ENCODE results near the gene CHAF1A.

Gene CHAF1A

GRCh38 chr19:4474514-4475022, 72.1 kb downstream of the CHAF1A start:
- no peak overlapping the region for H2AFZ ChIP-seq (ENCODE audit: low read depth, low read length)
- peaks cover 31% of the 10 kb centered on the region for H3K4me1 ChIP-seq (ENCODE audit: insufficient read depth, low read length)
- no peaks in the 10 kb centered on the region for H3K27me3 ChIP-seq (ENCODE audit: insufficient read depth, low read length, poor library complexity)
- no peaks in the 10 kb centered on the region for H3K9me3 ChIP-seq (ENCODE audit: insufficient read depth, low read length, severe bottlenecking)
- H3K27ac ChIP-seq (ENCODE audit: low read length), result no peak overlapping the region
- H3K36me3 ChIP-seq (ENCODE audit: insufficient read depth, low read length), result peaks cover 42% of the 10 kb centered on the region
- peak overlapping the region; percentile 95 for H3K4me2 ChIP-seq (ENCODE audit: insufficient read depth, low read length)
- no peak for ATAC-seq (ENCODE audit: insufficient read depth, low read depth)
- H3K9ac ChIP-seq (ENCODE audit: low read depth, low read length), result peak overlapping the region; percentile 96; the same call in 1 of the 2 replicates
- TF ChIP-seq CTCF (IDR thresholded peaks at IDR 0.05; ENCODE audit: borderline replicate concordance, extremely low read depth, low read length, poor library complexity, severe bottlenecking), result no peak
- no peak for TF ChIP-seq EZH2 (IDR thresholded peaks at IDR 0.05; ENCODE audit: borderline replicate concordance, low read depth, low read length, severe bottlenecking)
- DNase-seq, result peak; percentile 26
- H3K4me3 ChIP-seq (ENCODE audit: low read depth in 1 of 2, low read length in 2 of 2), result peak overlapping the region in 1 of 2 experiments; percentile 71; a peak in 1 of 4 replicates
- peaks cover 41% of the 10 kb centered on the region for H3K79me2 ChIP-seq (ENCODE audit: insufficient read depth, low read length)
- peaks cover 28% of the 10 kb centered on the region for H4K20me1 ChIP-seq (ENCODE audit: insufficient read depth, low read length)

GRCh38 chr19:4477034-4477801, 74.8 kb downstream of the CHAF1A start:
- no peaks in the 10 kb centered on the region for H3K27me3 ChIP-seq (ENCODE audit: insufficient read depth, low read length, poor library complexity)
- H2AFZ ChIP-seq (ENCODE audit: low read depth, low read length), result no peak overlapping the region
- peaks cover 28% of the 10 kb centered on the region for H4K20me1 ChIP-seq (ENCODE audit: insufficient read depth, low read length)
- H3K4me1 ChIP-seq (ENCODE audit: insufficient read depth, low read length), result peaks cover 21% of the 10 kb centered on the region
- ATAC-seq (ENCODE audit: insufficient read depth, low read depth), result no peak
- no peak for TF ChIP-seq EZH2 (IDR thresholded peaks at IDR 0.05; ENCODE audit: borderline replicate concordance, low read depth, low read length, severe bottlenecking)
- no peak for TF ChIP-seq CTCF (IDR thresholded peaks at IDR 0.05; ENCODE audit: borderline replicate concordance, extremely low read depth, low read length, poor library complexity, severe bottlenecking)
- no peak overlapping the region for H3K4me3 ChIP-seq (ENCODE audit: low read depth in 1 of 2, low read length in 2 of 2)
- no peak overlapping the region for H3K4me2 ChIP-seq (ENCODE audit: insufficient read depth, low read length)
- H3K9me3 ChIP-seq (ENCODE audit: insufficient read depth, low read length, severe bottlenecking), result no peaks in the 10 kb centered on the region
- H3K79me2 ChIP-seq (ENCODE audit: insufficient read depth, low read length), result peaks cover 40% of the 10 kb centered on the region
- no peak overlapping the region for H3K27ac ChIP-seq (ENCODE audit: low read length)
- H3K36me3 ChIP-seq (ENCODE audit: insufficient read depth, low read length), result peaks cover 52% of the 10 kb centered on the region
- H3K9ac ChIP-seq (ENCODE audit: low read depth, low read length), result no peak overlapping the region
- no peak for DNase-seq

- H2AFZ ChIP-seq (ENCODE audit: low read depth, low read length), result no peak overlapping the region
- H3K4me2 ChIP-seq (ENCODE audit: insufficient read depth, low read length), result no peak overlapping the region
- H3K9me3 ChIP-seq (ENCODE audit: insufficient read depth, low read length, severe bottlenecking), result no peaks in the 10 kb centered on the region
- H3K36me3 ChIP-seq (ENCODE audit: insufficient read depth, low read length), result peaks cover 40% of the 10 kb centered on the region
- ATAC-seq (ENCODE audit: insufficient read depth, low read depth) (no peak), DNase-seq (no peak)
- no peak overlapping the region for H3K4me3 ChIP-seq (ENCODE audit: low read depth in 1 of 2, low read length in 2 of 2)
- no peaks in the 10 kb centered on the region for H3K4me1 ChIP-seq (ENCODE audit: insufficient read depth, low read length)
- H3K27ac ChIP-seq (ENCODE audit: low read length), result no peak overlapping the region
- H4K20me1 ChIP-seq (ENCODE audit: insufficient read depth, low read length), result 0 out of 2 replicates have a peak, but pooled peaks cover 3% of the 10 kb centered on the region
- H3K9ac ChIP-seq (ENCODE audit: low read depth, low read length), result no peak overlapping the region
- H3K79me2 ChIP-seq (ENCODE audit: insufficient read depth, low read length), result no peaks in the 10 kb centered on the region
- TF ChIP-seq EZH2 (IDR thresholded peaks at IDR 0.05; ENCODE audit: borderline replicate concordance, low read depth, low read length, severe bottlenecking), result no peak
- no peak for TF ChIP-seq CTCF (IDR thresholded peaks at IDR 0.05; ENCODE audit: borderline replicate concordance, extremely low read depth, low read length, poor library complexity, severe bottlenecking)
- no peaks in the 10 kb centered on the region for H3K27me3 ChIP-seq (ENCODE audit: insufficient read depth, low read length, poor library complexity)
Observed at GRCh38 chr19:4482721-4483364, 80.4 kb downstream of the CHAF1A start.
